ENCODE results near the gene PCDHGB2.
"Not testable (repeated sequence)": the region's sequence is repeated elsewhere in the genome, so short reads cannot be mapped to it uniquely, and the experiment has no call there.

Gene PCDHGB2

DNA sequence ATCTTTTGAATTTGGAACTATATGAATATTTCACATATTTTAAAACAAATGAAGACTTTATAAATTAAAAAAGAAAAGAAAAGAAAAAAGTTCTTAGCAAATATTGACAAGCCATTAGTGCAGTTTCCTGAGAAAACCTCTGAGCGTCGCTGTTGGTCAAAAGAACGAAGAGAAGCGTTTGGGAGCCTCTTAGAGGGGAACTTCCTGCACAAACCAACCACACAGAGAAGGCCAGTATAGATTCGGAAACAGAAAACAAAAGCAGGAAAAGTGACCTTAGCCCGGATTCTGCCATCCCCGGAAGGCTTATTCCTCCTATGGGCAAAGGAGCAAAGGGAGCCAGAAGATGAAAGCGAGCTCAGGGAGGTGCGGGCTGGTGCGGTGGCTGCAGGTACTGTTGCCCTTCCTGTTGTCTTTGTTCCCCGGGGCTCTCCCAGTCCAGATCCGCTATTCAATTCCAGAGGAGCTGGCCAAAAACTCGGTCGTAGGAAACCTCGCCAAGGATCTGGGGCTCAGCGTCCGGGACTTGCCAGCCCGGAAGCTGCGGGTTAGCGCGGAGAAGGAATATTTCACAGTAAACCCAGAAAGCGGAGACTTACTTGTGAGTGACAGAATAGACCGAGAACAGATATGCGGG, at the start of gene PCDHGB2:
Gene PCDHGB2, plus strand, starts transcription at position 205 of the 637 bp plus-strand sequence. Its CDS starts 142 bp downstream, at position 347.
- Mint-ChIP-seq H3K36me3 (peaks cover 12% of the 10 kb centered on the region), H3K4me3 (peak within 1 kb of the TSS; percentile 65), H3K9me3 (peaks cover 38% of the 10 kb centered on the region), H3K27me3 (peaks cover 63% of the 10 kb centered on the region), H3K4me1 (no peaks in the 10 kb centered on the region), H3K27ac (peak within 1 kb of the TSS; percentile 33)
- CTCF ChIA-PET = interaction anchor here (0.7 to 1.1 kb wide), 5 partner anchors 10 to 204 kb away, joined by 3 to 6 read pairs (median 4); partner anchors contain the start of genes PCDHGA11, PCDHGA3 and PCDHGB3
- DNase-seq = no peak

DNA sequence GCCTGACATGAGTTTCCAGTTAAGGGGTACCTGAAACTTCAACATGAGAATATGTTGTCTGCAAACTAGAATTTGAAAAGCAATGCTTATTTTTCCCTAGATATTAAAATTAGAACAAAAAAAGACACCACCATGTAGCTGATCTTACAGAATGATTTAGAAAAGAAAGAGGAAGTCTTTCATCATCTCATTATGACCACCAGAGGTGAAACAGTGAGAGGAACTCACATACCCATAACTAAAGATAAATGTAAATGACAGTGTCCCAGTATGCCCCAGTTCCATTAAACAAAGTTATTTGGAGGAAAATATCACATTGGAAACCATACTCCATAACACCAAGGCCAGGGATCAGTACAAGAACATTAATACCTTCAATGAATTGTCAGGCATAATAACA, 46.1 kb upstream of the PCDHGB2 start:
- Mint-ChIP-seq H3K36me3 (peaks cover 54% of the 10 kb centered on the region), H3K9me3 (peaks cover 70% of the 10 kb centered on the region), H3K27me3 (no peaks in the 10 kb centered on the region), H3K4me3 (no peak overlapping the region), H3K4me1 (peaks cover 2% of the 10 kb centered on the region), H3K27ac (no peak overlapping the region)
- CTCF ChIA-PET = no interaction called here
- DNase-seq = no peak

- H3K4me3 Mint-ChIP-seq, DNase-seq, H3K27ac Mint-ChIP-seq, H3K27me3 Mint-ChIP-seq, CTCF ChIA-PET: not testable (repeated sequence)
- Mint-ChIP-seq H3K4me1 (peaks cover 24% of the 10 kb centered on the region), H3K9me3 (peaks cover 65% of the 10 kb centered on the region), H3K36me3 (peaks cover 75% of the 10 kb centered on the region)
These were observed 42.8 kb upstream of the PCDHGB2 start for GRCh38 chr5:141316963-141317362.

DNA sequence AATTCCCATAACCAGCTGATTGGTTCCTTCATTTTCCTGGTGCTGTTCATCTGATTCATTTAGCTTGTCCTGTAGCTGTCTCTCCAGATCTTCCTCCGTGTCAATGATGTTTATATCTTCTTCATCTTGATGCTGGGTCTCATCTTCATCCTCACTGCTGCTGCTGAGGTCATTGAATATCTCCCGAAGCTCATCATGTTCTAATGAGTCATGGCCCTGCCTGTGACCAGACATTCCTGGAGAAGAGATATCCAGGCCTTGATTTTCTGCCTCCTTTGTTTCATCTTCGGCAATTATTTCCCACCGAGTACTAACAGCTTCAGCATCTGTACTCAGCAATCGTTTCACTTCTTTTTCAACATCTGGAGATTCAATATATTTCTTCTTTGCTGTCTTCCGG, 40.6 kb upstream of the PCDHGB2 start:
- DNase-seq = no peak
- CTCF ChIA-PET = interaction anchor here (0.6 to 2.1 kb wide), 5 partner anchors 11 to 1305 kb away, joined by 3 to 23 read pairs (median 3); partner anchors contain the start of genes PCDHGA1 and PCDHGA3
- Mint-ChIP-seq H3K36me3 (peaks cover 64% of the 10 kb centered on the region), H3K27me3 (peaks cover 7% of the 10 kb centered on the region), H3K4me3 (peak overlapping the region; percentile 87), H3K4me1 (peaks cover 24% of the 10 kb centered on the region), H3K27ac (no peak overlapping the region), H3K9me3 (peaks cover 55% of the 10 kb centered on the region)

DNA sequence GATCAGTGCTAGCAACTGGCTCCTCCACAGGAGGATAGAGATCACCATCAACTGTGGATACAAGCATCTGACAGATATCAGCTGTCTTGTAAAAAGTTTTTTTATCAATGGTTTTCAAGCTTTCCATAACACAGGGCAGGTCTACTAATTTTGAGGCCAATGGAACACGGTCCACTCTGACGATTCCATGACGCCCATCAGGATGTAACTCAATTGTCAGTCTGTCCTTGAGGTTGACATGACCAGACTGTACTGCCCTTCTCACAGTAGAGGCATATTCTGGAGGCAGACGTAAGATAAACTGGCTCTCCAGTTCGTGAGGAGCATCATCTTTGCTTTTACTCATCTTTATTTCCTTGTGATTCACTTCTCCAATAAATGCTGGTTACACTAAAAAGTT, 40.1 kb upstream of the PCDHGB2 start:
- H3K9me3 Mint-ChIP-seq = peaks cover 53% of the 10 kb centered on the region
- H3K4me3 Mint-ChIP-seq = peak overlapping the region; percentile 87
- CTCF ChIA-PET = interaction anchor here (0.6 to 2.1 kb wide), 13 partner anchors 10 to 1304 kb away, joined by 3 to 23 read pairs (median 4); partner anchors contain the start of genes PCDHGA1, PCDHGA10, PCDHGA2 and PCDHGA3
- peaks cover 63% of the 10 kb centered on the region for H3K36me3 Mint-ChIP-seq
- peaks cover 7% of the 10 kb centered on the region for H3K27me3 Mint-ChIP-seq
- peaks cover 24% of the 10 kb centered on the region for H3K4me1 Mint-ChIP-seq
- H3K27ac Mint-ChIP-seq = peak overlapping the region; percentile 98
- DNase-seq = no peak

DNA sequence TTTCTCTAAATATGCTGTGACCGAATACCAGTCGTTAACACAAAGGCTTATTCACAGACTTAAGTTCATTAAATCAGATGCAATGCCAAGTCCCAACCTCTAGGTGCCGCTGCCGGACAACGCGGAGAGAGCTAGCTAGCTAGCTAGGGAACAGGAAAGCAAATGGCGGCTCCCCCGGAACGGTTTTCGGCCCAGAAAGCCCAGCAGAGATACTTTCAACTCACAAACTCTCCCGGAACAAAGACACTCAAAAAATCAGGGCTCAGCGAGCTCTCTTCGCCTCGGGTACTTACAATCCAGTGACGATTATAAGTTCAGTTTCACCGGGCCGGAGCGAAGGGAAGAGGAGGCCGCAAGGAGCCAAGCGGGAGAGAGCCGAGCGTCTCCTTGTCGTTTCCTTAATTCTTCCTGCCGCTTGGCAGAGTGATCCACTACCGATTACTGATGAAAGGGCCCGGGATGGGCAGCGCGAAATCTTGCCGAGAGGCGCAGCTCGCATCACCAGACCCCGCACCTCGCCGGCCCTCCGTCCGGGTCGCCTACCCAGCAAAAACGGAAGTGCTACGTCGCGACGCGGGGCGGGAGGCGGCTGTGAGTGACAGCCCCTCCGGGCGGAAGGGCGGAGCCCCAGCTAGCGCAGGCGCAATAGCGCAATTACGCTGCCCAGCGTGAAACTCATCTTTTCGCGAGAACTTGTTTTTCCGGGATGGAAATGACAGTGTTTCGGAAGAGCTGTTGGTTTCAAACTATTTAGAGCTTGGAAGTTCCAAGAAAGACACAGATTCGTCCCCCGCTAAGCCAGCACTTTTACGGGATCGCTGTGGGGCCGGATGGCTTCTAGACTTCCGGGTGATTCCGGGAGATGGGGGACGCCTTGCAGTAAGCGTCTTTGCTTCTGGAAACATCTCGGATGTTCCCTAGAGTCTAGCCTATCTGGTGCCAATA, 39.3 kb upstream of the PCDHGB2 start, which contains the start of gene TAF7:
Gene TAF7, minus strand, starts transcription at position 560 of the 945 bp plus-strand sequence. CDS start 740 bp downstream, outside the sequence.
- peaks cover 7% of the 10 kb centered on the region for H3K27me3 Mint-ChIP-seq
- peaks cover 24% of the 10 kb centered on the region for H3K4me1 Mint-ChIP-seq
- H3K4me3 Mint-ChIP-seq = peak within 1 kb of the TSS; percentile 87
- H3K36me3 Mint-ChIP-seq = peaks cover 55% of the 10 kb centered on the region
- H3K27ac Mint-ChIP-seq = peak within 1 kb of the TSS; percentile 98
- DNase-seq = peak; percentile 94
- CTCF ChIA-PET = interaction anchor here (0.6 to 2.1 kb wide), 14 partner anchors 10 to 765 kb away, joined by 3 to 23 read pairs (median 4); partner anchors contain the start of genes PCDHGA1, PCDHGA10, PCDHGA2 and PCDHGA3
- H3K9me3 Mint-ChIP-seq = peaks cover 46% of the 10 kb centered on the region

GRCh38 chr5:141322261-141322660, 37.5 kb upstream of the PCDHGB2 start:
- CTCF ChIA-PET = no interaction called here
- Mint-ChIP-seq H3K36me3 (peaks cover 44% of the 10 kb centered on the region), H3K4me3 (peak overlapping the region; percentile 36), H3K4me1 (peaks cover 33% of the 10 kb centered on the region), H3K27me3 (peaks cover 19% of the 10 kb centered on the region), H3K9me3 (peaks cover 43% of the 10 kb centered on the region), H3K27ac (peak overlapping the region; percentile 58)
- DNase-seq = no peak

- peaks cover 15% of the 10 kb centered on the region for H3K36me3 Mint-ChIP-seq
- peak overlapping the region; percentile 75 for H3K4me3 Mint-ChIP-seq
- peak; percentile 79 for DNase-seq
- CTCF ChIA-PET = interaction anchor here (0.6 to 1.5 kb wide), 2 partner anchors 28 to 890 kb away, joined by 3 to 6 read pairs; no protein-coding TSS in a partner anchor
- peaks cover 11% of the 10 kb centered on the region for H3K4me1 Mint-ChIP-seq
- peaks cover 23% of the 10 kb centered on the region for H3K9me3 Mint-ChIP-seq
- H3K27ac Mint-ChIP-seq = peak overlapping the region; percentile 53
- H3K27me3 Mint-ChIP-seq = peaks cover 27% of the 10 kb centered on the region
These were observed 33.5 kb upstream of the PCDHGB2 start for GRCh38 chr5:141326088-141326854.

- no peak for DNase-seq
- Mint-ChIP-seq H3K9me3 (peaks cover 21% of the 10 kb centered on the region), H3K27me3 (peaks cover 39% of the 10 kb centered on the region), H3K4me1 (peaks cover 9% of the 10 kb centered on the region), H3K36me3 (peaks cover 6% of the 10 kb centered on the region), H3K27ac (no peak overlapping the region), H3K4me3 (no peak overlapping the region)
- CTCF ChIA-PET = interaction anchor here (0.7 to 3.7 kb wide), 6 partner anchors 8 to 236 kb away, joined by 3 to 23 read pairs (median 4); partner anchors contain the start of gene TAF7
These were observed 31.6 kb upstream of the PCDHGB2 start for GRCh38 chr5:141328231-141328630.

DNA sequence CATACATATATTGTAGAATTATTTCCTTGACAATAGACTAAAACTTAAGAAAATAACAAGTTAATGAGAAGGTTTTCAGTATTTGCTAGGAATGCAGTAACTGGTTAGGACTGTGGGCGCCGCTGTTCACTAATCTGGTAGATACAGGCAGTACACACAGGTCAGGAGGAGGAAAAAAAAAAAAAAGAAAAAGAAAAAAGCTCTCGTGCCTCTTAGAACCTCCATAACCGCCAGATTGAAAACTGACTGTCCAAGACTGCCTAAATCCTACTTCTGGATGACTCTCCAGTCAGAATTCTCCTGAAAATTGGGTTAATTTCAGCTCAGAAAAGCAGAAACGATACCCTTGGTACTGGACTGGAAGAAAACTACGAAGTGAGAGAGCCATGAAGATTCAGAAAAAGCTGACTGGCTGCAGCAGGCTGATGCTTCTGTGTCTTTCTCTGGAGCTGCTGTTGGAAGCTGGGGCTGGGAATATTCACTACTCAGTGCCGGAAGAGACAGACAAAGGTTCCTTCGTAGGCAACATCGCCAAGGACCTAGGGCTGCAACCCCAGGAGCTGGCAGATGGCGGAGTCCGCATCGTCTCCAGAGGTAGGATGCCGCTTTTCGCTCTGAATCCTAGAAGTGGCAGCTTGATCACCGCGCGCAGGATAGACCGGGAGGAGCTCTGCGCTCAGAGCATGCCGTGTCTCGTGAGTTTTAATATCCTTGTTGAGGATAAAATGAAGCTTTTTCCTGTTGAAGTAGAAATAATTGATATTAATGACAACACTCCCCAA, 29.3 kb upstream of the PCDHGB2 start, which contains the start of gene PCDHGA1:
Gene PCDHGA1, plus strand, starts transcription at position 216 of the 782 bp plus-strand sequence.
- Mint-ChIP-seq H3K4me3 (no peak within 1 kb of the TSS), H3K4me1 (peaks cover 9% of the 10 kb centered on the region), H3K36me3 (peaks cover 4% of the 10 kb centered on the region), H3K9me3 (peaks cover 25% of the 10 kb centered on the region), H3K27ac (no peak within 1 kb of the TSS), H3K27me3 (peaks cover 39% of the 10 kb centered on the region)
- CTCF ChIA-PET = interaction anchor here (0.7 to 3.7 kb wide), 10 partner anchors 10 to 273 kb away, joined by 3 to 23 read pairs (median 4); partner anchors contain the start of genes PCDHGA12, PCDHGA3, PCDHGA5 and PCDHGB1
- DNase-seq = peak; percentile 53

DNA sequence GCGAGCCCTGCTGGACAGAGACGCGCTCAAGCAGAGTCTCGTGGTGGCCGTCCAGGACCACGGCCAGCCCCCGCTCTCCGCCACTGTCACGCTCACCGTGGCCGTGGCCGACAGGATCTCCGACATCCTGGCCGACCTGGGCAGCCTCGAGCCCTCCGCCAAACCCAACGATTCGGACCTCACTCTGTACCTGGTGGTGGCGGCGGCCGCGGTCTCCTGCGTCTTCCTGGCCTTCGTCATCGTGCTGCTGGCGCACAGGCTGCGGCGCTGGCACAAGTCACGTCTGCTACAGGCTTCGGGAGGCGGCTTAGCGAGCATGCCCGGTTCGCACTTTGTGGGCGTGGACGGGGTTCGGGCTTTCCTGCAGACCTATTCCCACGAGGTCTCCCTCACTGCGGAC, 27.2 kb upstream of the PCDHGB2 start:
- peaks cover 22% of the 10 kb centered on the region for H3K9me3 Mint-ChIP-seq
- not testable (repeated sequence) for H3K4me1 Mint-ChIP-seq, H3K27ac Mint-ChIP-seq, DNase-seq, H3K36me3 Mint-ChIP-seq, H3K4me3 Mint-ChIP-seq
- CTCF ChIA-PET = interaction anchor here (1.4 to 3.3 kb wide), 2 partner anchors 12 to 14 kb away, joined by 4 to 12 read pairs; partner anchors contain the start of gene TAF7
- peaks cover 27% of the 10 kb centered on the region for H3K27me3 Mint-ChIP-seq

DNA sequence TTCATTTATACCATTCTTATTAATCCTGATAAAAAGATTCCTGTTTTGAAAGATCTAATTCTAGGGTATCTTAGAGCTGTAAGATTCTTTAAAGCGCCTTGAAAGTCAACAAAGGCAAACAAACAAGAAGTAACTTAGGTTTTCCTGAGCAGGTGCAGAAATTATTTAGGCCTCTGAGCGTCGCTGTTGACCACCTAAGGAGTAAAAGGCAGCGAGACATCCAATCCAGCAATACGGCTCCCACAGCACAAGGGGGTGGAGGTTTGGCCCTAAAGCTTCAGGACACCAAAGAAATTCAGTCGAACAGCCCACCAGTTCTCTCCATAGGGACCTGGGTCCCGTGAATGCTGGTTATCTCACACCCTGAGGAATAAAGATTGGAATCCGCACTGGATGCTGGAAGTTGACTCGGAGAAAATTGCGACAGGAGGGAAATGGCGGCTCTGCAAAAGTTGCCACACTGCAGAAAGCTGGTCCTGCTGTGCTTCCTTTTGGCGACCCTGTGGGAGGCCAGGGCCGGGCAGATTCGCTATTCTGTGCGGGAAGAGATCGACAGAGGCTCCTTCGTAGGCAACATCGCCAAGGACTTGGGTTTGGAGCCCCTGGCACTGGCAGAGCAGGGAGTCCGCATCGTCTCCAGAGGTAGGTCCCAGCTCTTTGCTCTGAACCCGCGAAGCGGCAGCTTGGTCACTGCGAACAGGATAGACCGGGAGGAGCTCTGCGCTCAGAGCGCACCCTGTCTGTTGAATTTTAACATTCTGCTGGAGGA, 21.1 kb upstream of the PCDHGB2 start, which contains the start of gene PCDHGA2:
Gene PCDHGA2, plus strand, starts transcription at position 223 of the 769 bp plus-strand sequence.
- Mint-ChIP-seq H3K27ac (no peak within 1 kb of the TSS), H3K4me1 (peaks cover 2% of the 10 kb centered on the region), H3K27me3 (peaks cover 21% of the 10 kb centered on the region), H3K36me3 (no peaks in the 10 kb centered on the region), H3K4me3 (no peak within 1 kb of the TSS), H3K9me3 (peaks cover 25% of the 10 kb centered on the region)
- CTCF ChIA-PET = interaction anchor here (0.6 to 1.6 kb wide), 6 partner anchors 11 to 229 kb away, joined by 3 to 6 read pairs (median 3); partner anchors contain the start of genes PCDHGB1 and TAF7
- DNase-seq = no peak
